H1 (cell line): ENCODE results near the gene GDI2. TPM values are rescaled to one million over a fixed set of nuclear protein-coding genes. Genes with fewer than 3 reads are reported as not detected.

ENCODE experiments used
- CTCF ChIA-PET: fragments of 300-600 bp; sonication (Branson Sonifier 250); formaldehyde crosslinking; loops from one replicate; lab custom pipeline; 2021; ENCODE audit not compliant: partially characterized antibody; lab: Charles Lee
- POLR2A ChIA-PET: fragments of 300-600 bp; sonication (Branson Sonifier 250); formaldehyde crosslinking; loops from one replicate; lab custom pipeline; 2021; ENCODE audit warnings: inconsistent platforms; ENCODE audit not compliant: partially characterized antibody; lab: Charles Lee
- DNase-seq, 2 experiments: peaks; one replicate each; pipeline versions ENCODE4 v3.0.0 to v3.0.0-alpha.2; 2010 to 2022; ENCODE audit warnings: low spot score in 2 of 2, low read depth in 1 of 2, mixed read lengths in 1 of 2
- FAIRE-seq: peaks from 2 replicates; lab custom pipeline; 2011; peaks lifted over from hg19 to GRCh38; lab: Jason Lieb, UNC
- H2AFZ ChIP-seq: 2 replicates; pipeline ENCODE4 v1.8.1; 2012; ENCODE audit warnings: low read length, inconsistent platforms
- H2AK5ac ChIP-seq: 2 replicates; pipeline ENCODE4 v1.6.1; 2013; ENCODE audit warnings: low read depth, low read length
- H2BK120ac ChIP-seq: replicated peaks from 2 replicates; pipeline ENCODE3; 2013; ENCODE audit warnings: low read depth, low read length, inconsistent platforms
- H2BK12ac ChIP-seq: 2 replicates; pipeline ENCODE4 v1.6.1; 2013; ENCODE audit warnings: low read depth, low read length
- H2BK15ac ChIP-seq: 2 replicates; pipeline ENCODE4 v1.6.1; 2013; ENCODE audit warnings: low read length
- H2BK20ac ChIP-seq: 2 replicates; pipeline ENCODE4 v1.6.1; 2013; ENCODE audit warnings: low read length
- H2BK5ac ChIP-seq: 2 replicates; pipeline ENCODE4 v1.6.1; 2013; ENCODE audit warnings: low read depth, low read length
- H3K14ac ChIP-seq: 2 replicates; pipeline ENCODE4 v1.6.1; 2013; ENCODE audit warnings: inconsistent platforms; ENCODE audit not compliant: insufficient read length
- H3K18ac ChIP-seq: 2 replicates; pipeline ENCODE4 v1.6.1; 2013; ENCODE audit warnings: low read length; ENCODE audit errors: extremely low read depth
- H3K23ac ChIP-seq: 2 replicates; pipeline ENCODE4 v1.6.1; 2013; ENCODE audit warnings: inconsistent platforms; ENCODE audit not compliant: insufficient read length
- H3K23me2 ChIP-seq: 2 replicates; pipeline ENCODE4 v1.6.1; 2013; ENCODE audit warnings: low read depth, low read length
- H3K27ac ChIP-seq: 2 replicates; pipeline ENCODE4 v1.6.1; 2011; ENCODE audit warnings: low read depth, low read length, inconsistent platforms
- H3K27me3 ChIP-seq, 4 experiments: replicated peaks in 1 of 4; 1 replicate in 1 of 4; 2 replicates in 3 of 4; pipeline versions ENCODE4 v1.6.1 to v1.8.1; 2011 to 2013; ENCODE audit warnings: low read length in 3 of 4, mild to moderate bottlenecking in 3 of 4, inconsistent platforms in 2 of 4, mixed read lengths in 2 of 4, moderate library complexity in 1 of 4; ENCODE audit not compliant: control insufficient read depth in 3 of 4, insufficient read depth in 3 of 4; ENCODE audit errors: extremely low read depth in 1 of 4
- H3K36me3 ChIP-seq, 4 experiments: 2 replicates each; pipeline versions ENCODE4 v1.6.1 to v1.8.1; 2011 to 2013; ENCODE audit warnings: mild to moderate bottlenecking in 4 of 4, low read length in 3 of 4, moderate library complexity in 2 of 4, control low read depth in 1 of 4, inconsistent platforms in 1 of 4; ENCODE audit not compliant: insufficient read depth in 4 of 4, control insufficient read depth in 2 of 4
- H3K4ac ChIP-seq: replicated peaks from 2 replicates; pipeline ENCODE3; 2013; ENCODE audit warnings: low read length, low read depth, mixed read lengths, inconsistent platforms; ENCODE audit not compliant: insufficient read length
- H3K4me1 ChIP-seq, 4 experiments: replicated peaks in 1 of 4; 1 replicate in 1 of 4; 2 replicates in 3 of 4; pipeline versions ENCODE4 v1.6.1 to v1.8.1; 2011 to 2013; ENCODE audit warnings: low read length in 3 of 4, inconsistent platforms in 2 of 4, mixed read lengths in 1 of 4; ENCODE audit not compliant: insufficient read depth in 4 of 4, control insufficient read depth in 3 of 4
- H3K4me2 ChIP-seq, 2 experiments: 2 replicates each; pipeline versions ENCODE4 v1.6.1 to v1.8.1; 2011 to 2013; ENCODE audit warnings: low read depth in 2 of 2, low read length in 2 of 2, control low read depth in 1 of 2, inconsistent platforms in 1 of 2, mild to moderate bottlenecking in 1 of 2; ENCODE audit not compliant: insufficient read depth in 1 of 2
- H3K4me3 ChIP-seq, 4 experiments: fragments of 200-600, 300-600 bp in 1 of 4; sonication (generic), shearing (Covaris generic), sonication (Bioruptor Twin) in 1 of 4; 2 replicates each; pipeline versions ENCODE4 v1.5.1 to v1.8.1; 2011 to 2016; ENCODE audit warnings: low read length in 4 of 4, low read depth in 3 of 4, control low read depth in 2 of 4, inconsistent platforms in 2 of 4, mild to moderate bottlenecking in 2 of 4, mixed read lengths in 1 of 4, moderate library complexity in 1 of 4; ENCODE audit not compliant: insufficient read depth in 2 of 4; ENCODE audit errors: extremely low read depth in 1 of 4
- H3K56ac ChIP-seq: replicated peaks from 2 replicates; pipeline ENCODE3; 2013; ENCODE audit warnings: low read depth, mild to moderate bottlenecking, mixed read lengths, low read length, inconsistent platforms; ENCODE audit not compliant: insufficient read length
- H3K79me1 ChIP-seq: 2 replicates; pipeline ENCODE4 v1.6.1; 2013; ENCODE audit warnings: low read depth, low read length, control low read depth
- H3K79me2 ChIP-seq, 2 experiments: 2 replicates each; pipeline versions ENCODE4 v1.6.1 to v1.8.1; 2012 to 2013; ENCODE audit warnings: low read length in 2 of 2, mild to moderate bottlenecking in 2 of 2, inconsistent platforms in 1 of 2; ENCODE audit not compliant: insufficient read depth in 2 of 2, control insufficient read depth in 1 of 2
- H3K9ac ChIP-seq, 4 experiments: replicated peaks in 1 of 4; 1 replicate in 1 of 4; 2 replicates in 3 of 4; pipeline versions ENCODE4 v1.6.1 to v1.8.1; 2011 to 2013; ENCODE audit warnings: low read depth in 3 of 4, low read length in 3 of 4, control low read depth in 2 of 4, mild to moderate bottlenecking in 2 of 4, moderate library complexity in 2 of 4, inconsistent platforms in 1 of 4; ENCODE audit errors: extremely low read depth in 1 of 4
- H3K9me3 ChIP-seq, 2 experiments: 2 replicates each; pipeline versions ENCODE4 v1.6.1 to v1.8.1; 2012 to 2013; ENCODE audit warnings: mild to moderate bottlenecking in 2 of 2, moderate library complexity in 2 of 2, control low read depth in 1 of 2, inconsistent platforms in 1 of 2, low read depth in 1 of 2, low read length in 1 of 2, mixed read lengths in 1 of 2; ENCODE audit not compliant: insufficient read depth in 2 of 2
- H4K20me1 ChIP-seq, 2 experiments: replicated peaks in 1 of 2; 2 replicates each; pipeline versions ENCODE3 to v1.8.1; 2011 to 2013; ENCODE audit warnings: inconsistent platforms in 2 of 2, low read length in 2 of 2, mild to moderate bottlenecking in 1 of 2; ENCODE audit not compliant: insufficient read depth in 2 of 2, control insufficient read depth in 1 of 2
- H4K5ac ChIP-seq: 2 replicates; pipeline ENCODE4 v1.6.1; 2013; ENCODE audit warnings: low read length, low read depth, mixed read lengths, inconsistent platforms; ENCODE audit not compliant: insufficient read length
- H4K8ac ChIP-seq: 2 replicates; pipeline ENCODE4 v1.8.0; 2013; ENCODE audit warnings: mild to moderate bottlenecking, moderate library complexity, low read length, inconsistent platforms; ENCODE audit not compliant: insufficient read depth; ENCODE audit errors: extremely low read depth
- H4K91ac ChIP-seq: replicated peaks from 2 replicates; pipeline ENCODE3; 2013; ENCODE audit warnings: low read length, mixed read lengths, inconsistent platforms; ENCODE audit not compliant: insufficient read length
- FOSL1 ChIP-seq: IDR thresholded peaks from 2 replicates; pipeline ENCODE4 v1.6.1; 2011; ENCODE audit warnings: mild to moderate bottlenecking, low read depth, low read length, moderate library complexity; ENCODE audit not compliant: insufficient read depth
- WGBS, 2 experiments: shearing (Covaris generic) in 1 of 2; methylation state at CpG; one replicate each; pipeline versions ENCODE4 v1.1.6 to v1.1.7; 2013 to 2015; ENCODE audit warnings: low lambda C conversion rate in 2 of 2, mixed read lengths in 2 of 2, inconsistent platforms in 1 of 2, low coverage in 1 of 2, missing lambda C conversion rate in 1 of 2; ENCODE audit not compliant: insufficient replicate concordance in 2 of 2, insufficient coverage in 1 of 2, insufficient read length in 1 of 2; ENCODE audit errors: extremely low coverage in 1 of 2, missing lambda C conversion rate in 1 of 2; 5-methylcytosine and 5-hydroxymethylcytosine counted together
- polyA plus RNA-seq, 7 experiments: library from polyadenylated mRNA; depleted of rRNA in 3 of 7; stranded (reverse) in 5 of 7; unstranded in 2 of 7; fragments of >200 nt in 5 of 7; fragments of 200-250 nt in 2 of 7; gene quantifications; 1 replicate in 5 of 7; 2 replicates in 1 of 7; 4 replicates in 1 of 7; pipeline versions ENCODE4 v1.2.1 to v1.2.3, GENCODE V29; 2011 to 2013; ENCODE audit warnings: missing spikeins in 2 of 7, mixed read lengths in 2 of 7
- total RNA-seq: library from RNA; stranded (reverse); fragmentation: NEBNext Ultra II Directional; extraction: Animal tissue kit (Norgen Biotek cat#: 25700); gene quantifications from 2 replicates; pipeline ENCODE4 v1.2.1, GENCODE V29; 2021

The GDI2 gene
- total and polyA plus RNA-seq, 2 of the 8 experiments (the other 6 are each of a cell fraction or from before 2014, with no cell fraction given) = 168 to 385 TPM

DNA sequence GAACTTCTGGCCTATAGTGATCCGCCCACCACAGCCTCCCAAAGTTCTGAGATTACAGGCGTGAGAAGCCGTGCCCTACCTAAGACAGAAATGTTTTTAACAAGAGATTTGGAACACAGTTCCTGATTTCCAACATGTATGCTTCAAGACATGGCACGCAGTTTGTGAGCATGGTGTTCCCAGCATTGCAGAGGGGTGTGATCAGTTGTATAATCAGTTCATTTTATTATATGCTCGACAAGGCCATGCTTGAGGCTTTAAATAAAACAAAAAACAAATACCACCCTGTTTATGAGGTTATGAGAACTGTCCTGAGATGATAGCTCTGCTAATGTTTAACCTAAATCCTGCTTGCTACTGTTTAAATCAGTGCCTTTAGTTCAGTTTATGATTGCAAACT is 68.4 kb downstream of the GDI2 start:
- peaks cover 3 to 66% (median 41%) of the 10 kb centered on the region in 4 experiments for H3K36me3 ChIP-seq

More for the DNA sequence above, 68.4 kb downstream of the GDI2 start:
- ChIA-PET POLR2A (no interaction called here), CTCF (no interaction called here)
- H3K56ac ChIP-seq = no peak overlapping the region
- H3K4me2 ChIP-seq = no peak overlapping the region
- no peaks in the 10 kb centered on the region; a peak in 1 of 4 replicates for H3K79me2 ChIP-seq
- H3K79me1 ChIP-seq = no peaks in the 10 kb centered on the region
- H2BK120ac ChIP-seq = no peak overlapping the region
- H4K20me1 ChIP-seq = peaks cover 0 to 2% of the 10 kb centered on the region in 2 experiments
- H3K27ac ChIP-seq = no peak overlapping the region
- H4K5ac ChIP-seq = no peak overlapping the region
- H2BK5ac ChIP-seq = no peak overlapping the region
- no peak overlapping the region for H3K9ac ChIP-seq
- no peak overlapping the region for H2BK20ac ChIP-seq
- H2BK12ac ChIP-seq = no peak overlapping the region
- H3K18ac ChIP-seq = no peak overlapping the region
- H3K9me3 ChIP-seq = no peaks in the 10 kb centered on the region
- H3K27me3 ChIP-seq = no peaks in the 10 kb centered on the region
- H2BK15ac ChIP-seq = no peak overlapping the region
- no peak overlapping the region for H4K91ac ChIP-seq
- H4K8ac ChIP-seq = no peak overlapping the region
- no peak overlapping the region for H2AFZ ChIP-seq
- TF ChIP-seq FOSL1 = no peak
- FAIRE-seq (no peak), DNase-seq (no peak)
- no peak overlapping the region for H3K4ac ChIP-seq
- no peak overlapping the region for H3K14ac ChIP-seq
- no peak overlapping the region for H2AK5ac ChIP-seq
- no peaks in the 10 kb centered on the region for H3K23me2 ChIP-seq
- 88% methylated on average over 5 of the region's 5 CpGs; no CpG with 5 or more reads in 1 of the 2 experiments for WGBS, 2 experiments
- H3K4me3 ChIP-seq = no peak overlapping the region
- no peaks in the 10 kb centered on the region for H3K4me1 ChIP-seq
- H3K23ac ChIP-seq = no peak overlapping the region
